T-helper 9 cell (primary cell): Measurements from ENCODE around the gene MAP1LC3B.
"Not testable (repeated sequence)": the region's sequence is repeated elsewhere in the genome, so short reads cannot be mapped to it uniquely, and the experiment has no call there.

ENCODE experiments used
- DNase-seq: peaks from one replicate; pipeline ENCODE4 v3.0.0-alpha.2; 2020

Gene MAP1LC3B

GRCh38 chr16:87361916-87362619, 30.1 kb upstream of the MAP1LC3B start:
- no peak for DNase-seq

- not testable (repeated sequence) for DNase-seq
These were observed 29.1 kb upstream of the MAP1LC3B start for GRCh38 chr16:87362828-87363559.

GRCh38 chr16:87363771-87364455, 28.2 kb upstream of the MAP1LC3B start:
- no peak for DNase-seq

GRCh38 chr16:87365021-87365713, 27.0 kb upstream of the MAP1LC3B start:
- no peak for DNase-seq

DNA sequence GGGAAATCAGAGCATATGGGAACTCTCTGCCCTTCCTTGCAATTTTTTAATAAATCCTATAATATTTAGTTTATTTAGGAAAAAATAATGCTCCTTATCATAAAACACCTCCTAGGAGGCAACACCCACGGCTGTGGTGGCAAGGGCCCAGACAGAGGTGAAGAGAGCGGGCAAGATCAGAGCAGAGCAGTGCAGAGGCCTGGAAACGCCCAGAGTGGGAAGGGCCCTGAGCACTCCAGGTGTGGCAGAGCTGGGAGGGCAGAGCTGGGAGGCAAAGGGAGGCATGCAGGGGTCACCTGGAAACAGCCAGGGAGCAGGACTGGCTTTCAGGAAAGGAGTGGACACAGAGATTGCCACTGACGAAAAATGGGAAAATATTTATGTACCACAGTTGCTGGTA, 25.8 kb upstream of the MAP1LC3B start:
- no peak for DNase-seq

DNA sequence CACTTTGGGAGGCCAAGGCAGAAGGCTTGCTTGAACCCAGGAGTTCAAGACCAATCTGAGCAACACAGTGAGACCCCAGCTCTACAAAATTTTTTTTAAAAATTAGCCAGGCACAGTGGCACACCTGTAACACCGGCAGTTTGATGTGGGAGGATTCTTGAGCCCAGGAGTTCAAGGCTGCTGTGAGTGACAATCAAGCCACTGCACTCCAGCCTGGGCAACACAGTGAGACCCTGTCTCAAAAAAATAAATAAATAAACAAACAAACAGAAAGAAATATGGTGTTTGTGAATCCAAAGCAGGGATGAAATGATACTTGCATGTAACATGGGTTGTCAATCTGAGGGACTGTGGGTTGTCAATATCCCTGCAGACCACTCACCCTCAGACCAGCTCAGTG, 25.2 kb upstream of the MAP1LC3B start:
- DNase-seq: no peak

GRCh38 chr16:87367529-87367928, 24.6 kb upstream of the MAP1LC3B start:
- no peak for DNase-seq

GRCh38 chr16:87368029-87368770, 23.9 kb upstream of the MAP1LC3B start:
- DNase-seq: no peak

DNA sequence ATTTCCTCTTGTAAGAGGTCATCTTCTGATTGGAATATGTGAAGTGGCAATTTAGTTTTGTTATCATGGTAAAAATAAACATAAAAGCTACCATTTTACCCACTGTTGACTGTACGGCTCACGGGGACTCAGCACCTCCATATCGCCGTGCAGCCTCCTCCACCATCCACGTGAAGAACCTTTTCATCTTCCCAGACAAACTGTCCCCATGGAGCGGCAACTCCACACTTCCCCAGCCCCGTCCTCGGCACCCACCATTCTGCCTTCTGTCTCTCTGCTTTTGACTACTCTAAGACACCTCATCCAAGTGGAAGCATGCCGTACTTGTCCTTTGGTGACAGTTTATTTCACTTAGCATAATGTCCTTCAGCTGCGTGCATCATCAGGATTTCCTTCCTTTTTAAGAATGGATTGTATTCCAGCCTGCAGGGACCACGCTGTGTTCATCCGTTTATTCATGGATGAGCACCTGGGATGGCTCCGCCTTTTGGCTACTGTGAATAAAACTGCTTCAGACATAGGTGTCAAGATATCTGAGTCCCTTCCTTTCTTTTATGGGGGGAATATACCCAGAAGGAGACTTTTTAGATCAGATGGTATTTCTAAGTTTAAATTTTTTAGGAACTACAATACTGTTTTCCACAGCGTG, 22.9 kb upstream of the MAP1LC3B start:
- DNase-seq: no peak

DNA sequence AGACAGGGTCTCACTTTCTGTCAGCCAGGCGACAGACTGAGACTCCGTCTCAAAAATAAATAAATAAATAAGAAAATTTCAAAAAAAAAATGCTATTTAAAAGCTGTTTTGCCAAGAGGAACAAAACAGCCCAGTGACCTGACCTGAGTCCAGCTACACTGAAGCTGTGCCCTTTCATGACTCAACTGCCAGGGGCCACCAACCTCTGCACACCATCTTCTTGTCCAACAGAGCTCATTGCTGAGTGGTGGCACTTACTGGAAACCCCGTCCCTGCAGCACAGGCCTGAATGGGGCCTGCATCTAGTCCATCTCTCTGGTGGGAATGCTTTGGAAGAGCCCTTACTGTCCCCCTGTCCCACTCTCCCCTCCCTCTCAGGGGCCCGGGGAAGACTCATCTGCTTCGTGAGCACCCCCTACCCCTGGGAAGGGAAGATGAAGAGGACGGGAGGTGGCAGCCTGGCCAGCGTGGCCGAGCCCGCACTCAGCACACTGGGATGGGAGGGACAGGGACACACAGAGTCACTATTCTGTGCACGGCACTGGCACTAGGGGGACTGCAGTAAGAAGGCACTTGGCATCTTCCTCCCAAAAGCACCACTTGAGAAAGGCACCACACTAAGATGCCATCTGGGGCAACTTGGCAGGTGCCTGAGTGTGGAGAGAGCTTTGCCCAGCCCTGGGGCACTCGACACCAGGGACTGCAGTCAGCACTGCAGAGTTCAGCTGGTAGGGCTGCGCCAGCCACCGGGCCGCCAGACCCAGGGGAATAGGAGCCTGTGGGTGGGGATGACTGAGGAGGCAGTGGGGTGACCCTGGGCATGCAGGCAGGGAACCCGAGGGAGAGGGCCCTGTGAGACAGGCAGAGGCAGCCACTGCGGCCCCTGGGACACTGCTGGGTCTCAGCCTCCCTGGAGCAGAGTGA, 22.1 kb upstream of the MAP1LC3B start:
- no peak for DNase-seq

- no peak for DNase-seq
These were observed 20.8 kb upstream of the MAP1LC3B start for GRCh38 chr16:87371261-87371866.

DNA sequence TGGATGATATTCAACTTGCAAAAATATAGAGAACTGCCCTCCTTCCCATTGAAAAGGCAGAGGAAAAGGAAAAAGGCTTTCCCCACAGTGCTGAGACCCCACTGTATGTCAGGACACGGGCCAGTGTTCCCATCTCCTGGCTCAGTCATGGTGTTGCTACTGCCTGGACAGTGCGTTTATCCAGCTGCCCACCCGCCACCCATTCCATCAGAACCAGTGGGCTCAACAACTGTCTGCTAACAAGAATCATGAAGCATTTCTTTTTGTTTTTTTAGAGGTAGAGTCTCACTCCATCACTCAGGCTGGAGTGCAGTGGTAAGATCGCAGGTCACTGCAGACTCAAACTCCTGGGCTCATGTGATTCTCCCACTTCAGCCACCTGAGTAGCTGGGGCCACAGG, 19.8 kb upstream of the MAP1LC3B start:
- DNase-seq: no peak

GRCh38 chr16:87374313-87374712, 17.8 kb upstream of the MAP1LC3B start:
- DNase-seq: no peak

- DNase-seq: no peak
These were observed 16.6 kb upstream of the MAP1LC3B start for GRCh38 chr16:87375426-87376135.

GRCh38 chr16:87376660-87377059, 15.5 kb upstream of the MAP1LC3B start:
- DNase-seq: no peak

GRCh38 chr16:87379312-87379752, 12.8 kb upstream of the MAP1LC3B start:
- not testable (repeated sequence) for DNase-seq

DNA sequence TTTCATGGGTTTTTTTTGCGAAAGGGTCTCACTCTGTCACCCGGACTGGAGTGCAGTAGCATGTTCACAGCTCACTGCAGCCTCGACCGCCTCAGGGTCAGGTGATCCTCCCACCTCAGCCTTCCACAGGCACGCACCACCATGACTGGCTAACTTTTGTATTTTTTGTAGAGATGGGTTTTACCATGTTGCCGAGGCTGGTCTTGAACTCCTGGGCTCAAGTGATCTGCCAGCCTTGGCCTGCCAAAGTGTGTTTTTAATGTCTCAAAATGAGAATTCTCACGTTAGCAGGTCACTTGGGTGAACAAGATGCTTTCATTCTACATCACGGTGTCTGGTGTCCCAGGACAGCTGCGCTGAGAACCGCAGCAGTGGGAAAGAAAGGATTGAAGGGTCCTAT, 11.7 kb upstream of the MAP1LC3B start:
- no peak for DNase-seq

DNA sequence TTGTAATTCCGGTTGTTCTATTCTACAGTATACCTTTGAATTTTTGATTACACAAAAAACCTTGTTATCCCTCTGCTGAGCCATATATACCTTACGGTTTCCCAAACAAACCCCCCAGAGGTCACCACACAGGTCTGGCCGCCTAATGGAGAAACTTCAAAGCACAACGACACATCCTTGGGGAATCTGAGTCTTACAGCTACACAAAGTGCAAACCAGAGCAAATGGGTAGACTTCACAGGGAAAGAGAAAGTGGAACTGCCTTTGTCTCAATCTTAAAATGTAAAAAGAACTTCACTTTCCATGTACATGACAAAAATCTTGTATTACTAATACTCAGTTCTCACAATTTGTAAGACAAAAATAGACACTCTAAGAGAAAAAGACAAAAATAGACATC, 11.3 kb upstream of the MAP1LC3B start:
- no peak for DNase-seq

GRCh38 chr16:87382023-87382785, 9.9 kb upstream of the MAP1LC3B start:
- no peak for DNase-seq
